IPS-15b (cell line): Measurements from ENCODE around the gene RBM20.
"Not testable (repeated sequence)": the region's sequence is repeated elsewhere in the genome, so short reads cannot be mapped to it uniquely, and the experiment has no call there.

ENCODE experiments used
- H3K27me3 ChIP-seq: one replicate; pipeline ENCODE4 v1.6.1; 2013; ENCODE audit warnings: low read length; ENCODE audit not compliant: control insufficient read depth, insufficient read depth
- H3K36me3 ChIP-seq: one replicate; pipeline ENCODE4 v1.6.1; 2013; ENCODE audit warnings: low read length; ENCODE audit not compliant: control insufficient read depth, insufficient read depth
- H3K4me1 ChIP-seq: one replicate; pipeline ENCODE4 v1.6.1; 2013; ENCODE audit warnings: mild to moderate bottlenecking, low read length; ENCODE audit not compliant: control insufficient read depth, insufficient read depth
- H3K4me3 ChIP-seq: one replicate; pipeline ENCODE4 v1.5.1; 2013; ENCODE audit warnings: low read depth, low read length
- H3K9ac ChIP-seq: one replicate; pipeline ENCODE4 v1.6.1; 2013; ENCODE audit warnings: low read depth, mild to moderate bottlenecking, low read length
- H3K9me3 ChIP-seq: one replicate; pipeline ENCODE4 v1.6.1; 2013; ENCODE audit warnings: mild to moderate bottlenecking, low read length; ENCODE audit not compliant: control insufficient read depth, insufficient read depth

RBM20 gene

DNA sequence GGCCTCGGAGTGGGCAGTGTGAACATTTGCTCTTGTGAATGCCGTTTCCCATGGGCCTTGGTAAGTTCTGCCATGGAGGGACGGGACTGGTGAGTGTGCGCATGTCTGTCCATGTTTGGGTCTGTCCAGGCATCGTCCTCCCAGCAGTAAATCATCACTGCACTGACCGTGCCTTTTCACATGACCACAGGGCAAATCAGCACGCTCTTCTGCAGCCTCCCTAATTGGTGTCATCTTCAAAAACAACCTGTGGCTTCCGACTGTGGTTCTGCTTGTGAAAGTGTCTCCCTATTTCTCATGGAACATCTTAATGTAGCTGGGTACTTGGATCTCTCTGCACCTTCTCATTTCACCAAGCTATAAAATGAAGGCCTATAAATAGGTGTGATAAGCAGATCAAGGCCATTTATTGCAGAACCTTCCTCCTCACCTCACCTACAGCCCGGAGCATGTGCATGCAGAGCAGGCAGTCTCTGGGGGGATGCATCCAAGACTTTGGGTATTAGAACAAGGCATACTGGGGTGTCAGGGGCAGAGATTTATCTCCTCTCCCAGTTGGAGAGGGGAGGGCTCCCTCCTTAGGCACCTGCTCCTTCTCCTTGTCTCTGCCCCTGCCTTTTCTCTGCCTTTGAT, 77.4 kb downstream of the RBM20 start:
- Histone ChIP-seq H3K27me3 (no peaks in the 10 kb centered on the region), H3K9ac (no peak overlapping the region), H3K4me3 (no peak overlapping the region), H3K4me1 (peaks cover 3% of the 10 kb centered on the region), H3K36me3 (no peaks in the 10 kb centered on the region), H3K9me3 (no peaks in the 10 kb centered on the region)

DNA sequence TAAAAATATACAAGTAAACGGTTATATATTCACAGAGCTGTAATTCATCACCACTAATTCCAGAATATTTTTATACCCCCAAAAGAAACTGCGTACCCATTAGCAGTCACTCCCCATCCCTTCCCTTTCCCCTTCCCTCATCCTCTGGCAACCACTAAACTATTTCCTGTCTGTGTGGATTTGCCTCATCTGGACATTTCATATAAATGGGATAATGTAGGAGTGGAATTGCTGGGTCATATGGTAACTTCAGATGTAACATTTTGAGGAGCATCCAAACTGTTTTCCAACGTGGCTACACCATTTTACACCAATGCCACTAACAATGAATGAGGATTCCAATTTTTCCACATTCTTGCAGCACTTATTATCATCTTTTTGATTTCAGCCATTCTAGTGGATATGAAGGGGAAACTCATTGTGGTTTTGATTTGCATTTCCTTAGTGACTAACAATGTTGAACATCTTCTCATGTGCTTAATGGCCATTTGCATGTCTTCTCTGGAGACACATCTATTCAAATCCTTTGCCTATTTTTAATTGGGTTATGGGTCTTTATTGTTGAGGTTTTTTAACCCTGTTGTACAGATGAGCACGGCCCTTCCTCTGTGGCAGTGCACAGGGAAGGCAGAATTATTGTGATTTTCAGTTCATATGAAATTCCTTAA, 79.2 kb downstream of the RBM20 start:
- H3K4me3 ChIP-seq: no peak overlapping the region
- peaks cover 3% of the 10 kb centered on the region for H3K4me1 ChIP-seq
- H3K9ac ChIP-seq: no peak overlapping the region
- H3K36me3 ChIP-seq: no peaks in the 10 kb centered on the region
- no peaks in the 10 kb centered on the region for H3K27me3 ChIP-seq
- H3K9me3 ChIP-seq: no peaks in the 10 kb centered on the region

DNA sequence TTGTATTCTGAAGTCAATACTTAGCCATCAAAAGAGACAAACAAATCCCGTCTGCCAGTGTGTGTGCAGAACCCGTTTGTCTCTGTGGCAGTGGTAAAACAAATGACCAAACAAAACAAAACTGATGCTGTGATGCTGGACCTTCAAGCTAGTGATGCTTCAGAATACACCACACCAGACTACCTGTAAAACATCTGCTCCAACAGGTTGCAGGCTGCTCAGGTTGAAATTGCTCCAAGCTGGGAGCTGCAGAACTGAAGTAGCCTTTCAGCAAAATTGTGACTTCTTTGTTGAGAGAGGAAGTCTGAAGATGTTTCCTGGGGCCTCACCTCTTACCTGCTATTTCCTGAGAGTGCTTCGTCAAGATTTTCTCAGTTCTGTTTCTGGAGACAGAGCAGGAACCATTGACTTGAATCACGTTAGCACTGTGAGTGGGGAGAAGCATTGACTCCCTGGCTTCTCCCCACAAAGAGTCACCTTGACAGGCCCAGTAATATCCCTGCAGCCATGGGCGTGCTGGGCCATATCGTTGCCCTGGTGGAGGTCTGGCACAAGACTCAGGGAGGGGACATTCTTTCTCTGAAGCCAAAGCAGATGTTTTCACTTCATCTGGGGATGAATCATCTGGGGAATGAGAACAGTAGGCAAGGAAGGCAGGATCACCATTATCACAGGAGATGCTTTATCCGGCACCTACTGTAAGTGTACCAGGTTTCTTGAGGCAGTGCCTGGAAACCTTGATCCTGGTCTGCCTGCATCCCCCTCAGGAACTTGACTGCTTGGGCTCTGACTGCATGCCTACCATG, 80.2 kb downstream of the RBM20 start:
- peaks cover 3% of the 10 kb centered on the region for H3K4me1 ChIP-seq
- H3K36me3 ChIP-seq: no peaks in the 10 kb centered on the region
- no peaks in the 10 kb centered on the region for H3K27me3 ChIP-seq
- no peaks in the 10 kb centered on the region for H3K9me3 ChIP-seq
- H3K4me3 ChIP-seq: no peak overlapping the region
- H3K9ac ChIP-seq: no peak overlapping the region

DNA sequence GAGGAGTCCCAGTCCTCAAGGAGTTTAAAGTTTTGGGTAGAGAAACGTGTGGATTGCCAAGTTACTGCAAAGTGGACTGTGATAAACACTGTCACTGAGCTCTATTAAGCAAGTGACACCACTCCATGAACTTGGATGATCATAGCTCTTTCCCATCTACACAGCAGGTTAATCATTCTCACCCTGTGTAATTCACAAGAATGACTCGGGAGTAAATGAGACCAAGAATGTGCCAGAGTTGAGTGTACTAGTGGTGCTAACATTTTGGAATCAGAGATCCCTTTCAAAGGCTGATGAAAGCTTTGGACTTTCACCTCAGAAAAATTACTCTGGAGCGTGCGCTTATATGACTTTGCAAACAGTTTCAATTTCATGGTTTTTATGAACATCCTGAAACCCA, 80.8 kb downstream of the RBM20 start:
- peaks cover 3% of the 10 kb centered on the region for H3K4me1 ChIP-seq
- H3K9me3 ChIP-seq: no peaks in the 10 kb centered on the region
- H3K27me3 ChIP-seq: no peaks in the 10 kb centered on the region
- no peak overlapping the region for H3K4me3 ChIP-seq
- H3K9ac ChIP-seq: no peak overlapping the region
- no peaks in the 10 kb centered on the region for H3K36me3 ChIP-seq

DNA sequence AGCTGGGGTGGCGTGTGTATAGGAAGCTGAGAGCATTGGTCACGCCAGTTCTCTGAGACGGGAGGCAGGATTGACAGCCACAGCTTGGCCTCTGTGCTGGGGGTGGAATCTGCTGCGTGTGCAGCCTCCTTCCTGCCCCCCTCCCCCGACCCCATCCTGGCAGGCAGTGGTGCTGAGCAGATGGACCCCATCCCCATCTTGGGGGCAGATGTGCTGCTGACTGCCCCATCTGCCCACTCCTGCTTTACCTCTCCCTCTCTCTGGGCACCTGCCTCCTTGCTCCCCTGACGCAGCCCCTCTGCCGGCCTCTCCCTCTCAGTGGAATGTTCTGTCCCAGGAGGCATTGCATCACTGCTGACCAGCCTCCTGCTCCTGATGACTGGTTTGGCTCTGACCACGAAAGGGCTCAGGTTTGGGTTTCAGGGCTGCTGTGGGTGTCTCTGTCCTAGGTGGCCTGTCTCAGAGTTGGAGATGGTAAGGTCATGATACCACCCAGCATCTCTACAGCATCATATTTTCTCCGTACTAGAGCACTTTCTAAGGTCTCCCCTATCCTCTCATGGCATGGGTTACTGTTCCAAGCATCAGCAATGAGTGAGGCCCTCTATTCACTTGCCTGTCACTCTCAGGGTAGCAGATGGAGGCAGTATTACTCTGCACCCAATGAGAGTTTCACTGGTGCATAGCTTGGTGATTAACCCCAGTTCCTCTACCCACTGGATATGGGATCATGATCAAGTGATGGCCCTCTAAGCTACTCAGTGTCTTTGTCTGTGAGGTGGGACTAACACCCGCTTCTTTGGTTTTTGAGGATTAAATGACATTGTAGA, 81.9 kb downstream of the RBM20 start:
- Histone ChIP-seq H3K36me3 (no peaks in the 10 kb centered on the region), H3K4me3 (no peak overlapping the region), H3K27me3 (no peaks in the 10 kb centered on the region), H3K9ac (no peak overlapping the region), H3K9me3 (no peaks in the 10 kb centered on the region), H3K4me1 (peaks cover 7% of the 10 kb centered on the region)

DNA sequence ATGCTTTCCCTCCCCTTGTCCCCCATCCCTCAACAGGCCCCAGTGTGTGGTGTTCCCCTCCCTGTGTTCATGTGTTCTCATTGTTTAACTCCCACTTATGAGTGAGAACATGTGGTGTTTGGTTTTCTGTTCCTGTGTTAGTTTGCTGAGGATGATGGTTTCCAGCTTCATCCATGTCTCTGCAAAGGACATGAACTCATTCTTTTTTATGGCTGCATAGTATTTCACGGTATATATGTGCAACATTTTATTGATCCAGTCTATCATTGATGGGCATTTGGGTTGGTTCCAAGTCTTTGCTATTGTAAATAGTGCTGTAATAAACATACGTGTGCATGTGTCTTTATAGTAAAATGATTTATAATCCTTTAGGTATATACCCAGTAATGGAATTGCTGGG, 83.6 kb downstream of the RBM20 start:
- H3K27me3 ChIP-seq, H3K4me1 ChIP-seq, H3K9ac ChIP-seq, H3K36me3 ChIP-seq, H3K9me3 ChIP-seq, H3K4me3 ChIP-seq: not testable (repeated sequence)

DNA sequence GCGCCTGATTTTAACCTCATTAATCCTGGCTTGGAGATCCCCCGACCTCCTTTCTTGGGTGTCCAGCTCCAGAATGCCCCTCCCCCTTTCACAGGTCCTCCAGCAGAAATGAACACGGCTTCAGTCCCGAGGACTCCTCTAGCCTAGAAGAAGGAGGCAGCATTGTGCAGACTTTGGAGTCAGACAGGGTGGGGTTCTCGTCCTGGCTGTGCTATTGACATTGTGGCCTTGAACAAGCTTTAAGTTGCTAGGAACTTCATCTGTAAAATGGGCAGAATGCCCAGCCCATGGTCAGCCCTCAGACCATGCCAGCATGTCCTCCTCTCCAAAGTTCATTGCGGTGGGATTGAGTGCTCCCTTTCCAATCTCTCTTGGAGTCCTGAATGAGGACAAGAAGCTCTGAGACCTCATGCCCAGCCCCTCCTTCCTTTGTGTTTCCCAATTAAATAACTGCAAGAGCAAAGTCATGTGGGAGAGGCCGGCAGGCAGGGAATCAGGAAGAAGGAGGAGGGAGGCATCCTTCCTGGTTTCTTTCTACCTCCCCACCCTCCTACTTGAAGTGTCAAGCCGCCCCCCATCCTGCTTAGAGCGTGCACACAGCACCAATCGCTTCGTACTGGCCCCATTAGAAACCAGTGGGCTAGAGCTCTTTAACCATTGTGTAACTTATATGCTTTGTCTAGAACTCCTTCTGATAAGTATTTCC, 86.4 kb downstream of the RBM20 start:
- H3K9me3 ChIP-seq: no peaks in the 10 kb centered on the region
- no peaks in the 10 kb centered on the region for H3K27me3 ChIP-seq
- H3K9ac ChIP-seq: no peak overlapping the region
- H3K36me3 ChIP-seq: no peaks in the 10 kb centered on the region
- H3K4me3 ChIP-seq: no peak overlapping the region
- peaks cover 3% of the 10 kb centered on the region for H3K4me1 ChIP-seq

DNA sequence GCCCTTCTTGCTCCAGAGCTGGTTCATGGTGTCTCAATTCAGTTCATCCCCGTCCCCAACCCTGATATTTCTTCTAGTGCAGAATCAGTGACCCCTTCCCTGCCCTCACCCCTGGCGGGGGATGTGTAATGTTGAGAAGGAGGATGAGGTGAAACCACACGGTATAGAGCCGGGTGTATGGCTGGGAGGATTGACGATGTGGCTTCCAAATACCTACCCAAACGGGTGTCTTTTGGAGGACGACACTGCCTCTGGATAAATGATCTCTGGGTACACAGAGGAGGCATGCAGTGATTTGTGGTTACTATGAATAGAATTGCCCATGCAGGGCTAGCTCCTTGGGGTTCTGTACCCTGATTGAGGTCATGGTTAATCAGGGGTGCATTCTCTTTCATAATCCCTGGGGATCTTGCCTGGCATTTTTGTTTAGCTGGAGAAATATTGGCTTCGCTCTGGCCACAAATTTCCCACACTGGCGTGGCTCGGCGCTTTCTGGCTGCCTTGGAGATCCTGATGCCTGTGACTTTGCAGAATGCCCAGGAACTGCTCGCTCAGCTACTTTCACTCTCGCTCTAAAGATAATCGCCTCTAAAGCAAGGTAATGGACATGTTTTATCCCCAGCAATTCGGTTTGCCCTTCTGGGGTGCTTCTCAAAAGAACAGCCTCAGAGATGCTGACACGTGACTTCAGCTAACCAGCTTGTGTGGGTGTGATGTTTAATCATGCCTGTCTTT, 89.2 kb downstream of the RBM20 start:
- Histone ChIP-seq H3K9ac (no peak overlapping the region), H3K4me1 (peaks cover 3% of the 10 kb centered on the region), H3K27me3 (no peaks in the 10 kb centered on the region), H3K36me3 (no peaks in the 10 kb centered on the region), H3K9me3 (no peaks in the 10 kb centered on the region), H3K4me3 (no peak overlapping the region)

DNA sequence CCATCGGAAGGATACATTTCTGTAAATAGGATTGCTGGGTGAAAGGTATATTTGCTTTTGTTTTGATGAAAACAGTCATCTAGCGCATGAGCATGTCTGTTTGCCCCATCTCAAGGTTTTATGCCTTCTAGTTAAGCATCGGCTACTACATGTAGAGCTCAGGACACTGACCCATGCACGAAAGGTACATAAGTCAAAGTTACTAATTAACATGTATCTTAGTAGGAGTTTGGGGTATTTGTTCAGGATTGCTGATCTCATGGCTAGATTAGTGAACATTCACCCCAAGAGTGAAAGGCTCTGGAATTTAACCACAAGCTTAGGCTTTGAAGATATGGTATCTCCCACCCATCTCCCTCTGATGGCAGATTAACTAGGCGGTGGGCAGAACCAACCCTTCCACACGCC, 91.5 kb downstream of the RBM20 start:
- no peaks in the 10 kb centered on the region for H3K27me3 ChIP-seq
- no peak overlapping the region for H3K4me3 ChIP-seq
- no peaks in the 10 kb centered on the region for H3K9me3 ChIP-seq
- H3K4me1 ChIP-seq: no peaks in the 10 kb centered on the region
- H3K9ac ChIP-seq: no peak overlapping the region
- no peaks in the 10 kb centered on the region for H3K36me3 ChIP-seq

DNA sequence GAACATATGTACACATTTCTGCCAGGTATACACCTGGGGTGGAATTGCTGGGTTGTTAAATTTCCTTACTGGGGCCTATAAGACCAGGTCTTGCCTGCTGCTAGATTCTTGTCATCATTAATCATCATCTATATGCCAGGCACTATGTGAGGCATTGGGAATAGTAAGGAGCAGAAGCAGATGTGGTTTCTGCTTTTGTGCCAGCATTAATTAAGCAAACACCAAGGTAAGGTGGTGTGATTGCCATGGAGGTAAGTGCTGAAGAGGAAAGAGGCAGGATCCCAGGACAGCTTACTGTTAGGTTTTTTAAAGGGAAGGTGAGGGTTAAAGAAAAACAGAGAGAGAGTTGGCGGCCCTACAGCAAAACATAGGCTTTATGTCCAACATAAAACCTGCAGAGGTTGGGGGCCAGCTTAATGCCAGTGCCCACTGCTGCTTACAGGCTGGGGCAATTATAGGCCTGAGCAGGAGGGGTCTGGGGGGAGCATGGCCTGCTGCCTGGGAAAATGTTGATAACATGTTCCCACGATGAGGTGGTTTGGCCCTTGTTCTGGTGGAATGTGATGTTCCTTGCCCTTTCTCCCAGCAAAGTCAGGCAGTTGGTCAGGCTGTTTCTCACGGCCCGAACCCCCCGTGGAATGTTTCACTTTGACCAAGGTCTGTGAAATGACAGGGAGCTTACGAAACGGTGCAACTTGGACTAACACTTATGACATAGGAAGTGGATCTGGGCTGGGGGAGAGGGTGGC, 93.9 kb downstream of the RBM20 start:
- Histone ChIP-seq H3K36me3 (no peaks in the 10 kb centered on the region), H3K9ac (no peak overlapping the region)

More for the DNA sequence above, 93.9 kb downstream of the RBM20 start:
- Histone ChIP-seq H3K4me3 (no peak overlapping the region), H3K27me3 (no peaks in the 10 kb centered on the region), H3K4me1 (no peaks in the 10 kb centered on the region), H3K9me3 (no peaks in the 10 kb centered on the region)
